Caco-2 (cell line): Measurements from ENCODE around the gene CLPTM1L. TPM values are rescaled to one million over a fixed set of nuclear protein-coding genes. Genes with fewer than 3 reads are reported as not detected.
"Not testable (repeated sequence)": the region's sequence is repeated elsewhere in the genome, so short reads cannot be mapped to it uniquely, and the experiment has no call there.

ENCODE experiments used
- BruUV-seq: library from RNA; stranded (reverse); fragments of 400-500 nt; replicated peaks from 2 replicates; lab custom pipeline; 2021; lab: Mats Ljungman, UMichigan
- CTCF ChIA-PET: fragments of 300-600 bp; sonication (Branson Sonifier 250); formaldehyde crosslinking; loops from one replicate; lab custom pipeline; 2022; ENCODE audit warnings: antibody characterized with exemption; lab: Charles Lee
- POLR2A ChIA-PET: fragments of 300-600 bp; sonication (Branson Sonifier 250); formaldehyde crosslinking; loops from one replicate; lab custom pipeline; 2022; ENCODE audit warnings: antibody characterized with exemption; lab: Charles Lee
- DNase-seq, 2 experiments: peaks; one replicate each; pipeline versions ENCODE4 v3.0.0 to v3.0.0-alpha.2; 2020 to 2022
- H3K27me3 ChIP-seq: replicated peaks from 2 replicates; pipeline ENCODE4 v1.6.0; 2011; ENCODE audit warnings: low read length; ENCODE audit not compliant: control insufficient read depth, insufficient read depth
- H3K36me3 ChIP-seq: 2 replicates; pipeline ENCODE4 v1.5.1; 2011; ENCODE audit warnings: low read length; ENCODE audit not compliant: control insufficient read depth, insufficient read depth
- H3K4me1 ChIP-seq: fragments of 250-450 bp; sonication (Bioruptor Pico); 2 replicates; pipeline ENCODE4 v1.5.1; 2020; ENCODE audit warnings: mild to moderate bottlenecking
- H3K4me3 ChIP-seq: 2 replicates; pipeline ENCODE4 v1.5.1; 2011; ENCODE audit warnings: low read depth, mild to moderate bottlenecking, control low read depth, low read length
- H3K9me3 ChIP-seq: fragments of 250-450 bp; sonication (Bioruptor Pico); 2 replicates; pipeline ENCODE4 v1.5.1; 2020; ENCODE audit warnings: mild to moderate bottlenecking, moderate library complexity
- H3K27ac Mint-ChIP-seq: one replicate; pipeline ENCODE4 v1.8.0; 2022; ENCODE audit warnings: mixed read lengths; ENCODE audit not compliant: unreplicated experiment
- H3K27me3 Mint-ChIP-seq: one replicate; pipeline ENCODE4 v1.8.0; 2022; ENCODE audit warnings: mixed read lengths; ENCODE audit not compliant: insufficient read depth, unreplicated experiment
- H3K36me3 Mint-ChIP-seq: one replicate; pipeline ENCODE4 v1.8.0; 2022; ENCODE audit warnings: mild to moderate bottlenecking, mixed read lengths; ENCODE audit not compliant: insufficient read depth, unreplicated experiment
- H3K4me1 Mint-ChIP-seq: one replicate; pipeline ENCODE4 v1.8.0; 2022; ENCODE audit warnings: low read depth, mixed read lengths; ENCODE audit not compliant: unreplicated experiment
- H3K4me3 Mint-ChIP-seq: one replicate; pipeline ENCODE4 v1.8.0; 2022; ENCODE audit warnings: mild to moderate bottlenecking, moderate library complexity, mixed read lengths; ENCODE audit not compliant: unreplicated experiment
- H3K9me3 Mint-ChIP-seq: one replicate; pipeline ENCODE4 v1.8.0; 2022; ENCODE audit warnings: mixed read lengths; ENCODE audit not compliant: unreplicated experiment
- CTCF ChIP-seq, 2 experiments: fragments of 200-600 bp in 1 of 2; IDR thresholded peaks; 1 replicate in 1 of 2; 2 replicates in 1 of 2; pipeline versions ENCODE4 v1.5.1 to v1.8.0; 2011 to 2022; ENCODE audit warnings: antibody characterized with exemption in 1 of 2, control low read depth in 1 of 2, inconsistent platforms in 1 of 2, low read depth in 1 of 2, low read length in 1 of 2, mild to moderate bottlenecking in 1 of 2, moderate library complexity in 1 of 2; ENCODE audit not compliant: insufficient read depth in 1 of 2, severe bottlenecking in 1 of 2, unreplicated experiment in 1 of 2
- intact Hi-C: fragments of 100-400 bp; cut with micrococcal nuclease; formaldehyde crosslinking; loops from one replicate; pipeline ENCODE4 v1.10.0; 2022; ENCODE audit not compliant: unreplicated experiment
- total RNA-seq: library from RNA; stranded (reverse); gene quantifications from 2 replicates; pipeline ENCODE4 v1.2.3, GENCODE V29; 2022

CLPTM1L gene
- total RNA-seq, 1 experiment from 2014 or later: 114 TPM

DNA sequence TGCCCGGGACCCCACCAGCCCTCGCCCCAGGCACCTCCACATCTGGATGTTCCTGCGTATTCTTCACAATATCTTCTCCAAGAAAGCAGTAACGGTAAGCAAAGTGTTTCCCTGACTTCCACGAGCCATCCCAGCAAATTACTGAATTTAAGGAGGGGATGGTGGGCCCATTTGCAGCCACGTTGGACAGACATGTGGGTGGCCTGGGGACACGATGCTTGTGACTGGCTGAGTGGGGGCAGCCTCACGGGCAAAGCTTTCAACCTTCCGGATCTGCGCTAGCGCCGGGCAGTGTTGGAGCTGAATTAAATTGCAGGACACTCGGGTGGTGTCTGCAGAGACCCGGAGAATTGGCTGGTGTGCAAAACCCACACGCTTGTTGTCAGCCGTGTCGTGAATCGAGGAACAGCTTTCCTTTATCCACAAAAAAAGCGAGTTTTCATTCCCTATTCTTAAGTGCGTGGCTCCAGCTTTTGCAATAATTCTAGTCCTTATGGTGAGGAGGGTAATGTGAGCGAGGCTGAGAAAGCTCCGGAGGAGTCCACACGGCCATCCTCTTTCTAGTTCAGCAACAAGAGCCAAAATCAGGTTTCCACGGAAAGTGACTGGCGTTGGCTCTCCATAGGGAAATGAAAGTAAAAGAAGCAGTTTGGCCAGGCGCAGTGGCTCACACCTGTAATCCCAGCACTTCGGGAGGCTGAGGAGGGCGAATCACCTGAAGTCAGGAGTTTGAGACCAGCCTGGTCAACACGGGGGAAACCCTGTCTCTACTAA lies 17.5 kb upstream of the CLPTM1L start:
- peaks cover 19% of the 10 kb centered on the region for H3K27me3 Mint-ChIP-seq
- Histone ChIP-seq H3K4me3 (no peak overlapping the region), H3K27me3 (no peaks in the 10 kb centered on the region; the same call in 1 of the 2 replicates), H3K9me3 (no peaks in the 10 kb centered on the region), H3K4me1 (no peaks in the 10 kb centered on the region), H3K36me3 (no peaks in the 10 kb centered on the region)
- no peak overlapping the region for H3K27ac Mint-ChIP-seq
- ChIA-PET POLR2A (no interaction called here), CTCF (no interaction called here)
- no peaks in the 10 kb centered on the region for H3K9me3 Mint-ChIP-seq
- DNase-seq: no peak
- BruUV-seq: no TSS peak
- H3K36me3 Mint-ChIP-seq: no peaks in the 10 kb centered on the region
- no peaks in the 10 kb centered on the region for H3K4me1 Mint-ChIP-seq
- H3K4me3 Mint-ChIP-seq: no peak overlapping the region
- no peak for TF ChIP-seq CTCF (IDR thresholded peaks at IDR 0.05; ENCODE audit: insufficient read depth in 1 of 2, low read depth in 1 of 2, low read length in 1 of 2, severe bottlenecking in 1 of 2, unreplicated experiment in 1 of 2)
- intact Hi-C loops: no loop called here

- CTCF ChIA-PET: no interaction called here
- H3K4me3 Mint-ChIP-seq: no peak overlapping the region
- H3K36me3 ChIP-seq: no peaks in the 10 kb centered on the region
- no TSS peak for BruUV-seq
- no peaks in the 10 kb centered on the region for H3K4me1 Mint-ChIP-seq
- no peaks in the 10 kb centered on the region for H3K9me3 ChIP-seq
- H3K36me3 Mint-ChIP-seq: no peaks in the 10 kb centered on the region
- no peak overlapping the region for H3K4me3 ChIP-seq
- H3K27me3 Mint-ChIP-seq: peaks cover 25% of the 10 kb centered on the region
- H3K27ac Mint-ChIP-seq: no peak overlapping the region
- no peak for DNase-seq
- H3K4me1 ChIP-seq: no peaks in the 10 kb centered on the region
- no peak for TF ChIP-seq CTCF (IDR thresholded peaks at IDR 0.05; ENCODE audit: insufficient read depth in 1 of 2, low read depth in 1 of 2, low read length in 1 of 2, severe bottlenecking in 1 of 2, unreplicated experiment in 1 of 2)
- no peaks in the 10 kb centered on the region; the same call in 1 of the 2 replicates for H3K27me3 ChIP-seq
- no peaks in the 10 kb centered on the region for H3K9me3 Mint-ChIP-seq
- intact Hi-C loops: no loop called here
- POLR2A ChIA-PET: no interaction called here
These were observed 16.0 kb upstream of the CLPTM1L start for GRCh38 chr5:1360861-1361260.

DNA sequence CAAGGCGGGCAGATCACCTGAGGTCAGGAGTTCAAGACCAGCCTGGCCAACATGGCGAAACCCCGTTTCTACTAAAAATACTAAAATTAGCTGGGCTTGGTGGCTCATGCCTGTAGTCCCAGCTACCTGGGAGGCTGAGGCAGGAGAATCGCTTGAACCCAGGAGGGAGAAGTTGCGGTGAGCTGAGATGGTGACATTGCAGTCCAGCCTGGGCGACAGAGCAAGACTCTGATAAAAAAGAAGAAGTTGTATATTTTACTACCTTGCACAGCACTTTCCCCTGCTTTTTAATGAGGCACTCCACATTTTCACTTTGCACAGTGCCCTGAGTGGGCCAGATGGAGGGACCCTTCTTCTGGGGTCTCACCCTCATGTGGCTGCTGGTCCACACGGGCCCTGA lies 15.5 kb upstream of the CLPTM1L start:
- DNase-seq, H3K4me1 Mint-ChIP-seq, CTCF ChIA-PET, H3K4me3 ChIP-seq, POLR2A ChIA-PET, H3K9me3 ChIP-seq, H3K4me1 ChIP-seq, H3K27ac Mint-ChIP-seq, BruUV-seq, H3K27me3 ChIP-seq, H3K36me3 Mint-ChIP-seq, intact Hi-C loops, H3K4me3 Mint-ChIP-seq, H3K9me3 Mint-ChIP-seq, H3K36me3 ChIP-seq: not testable (repeated sequence)
- H3K27me3 Mint-ChIP-seq: peaks cover 21% of the 10 kb centered on the region
